Measurements from ENCODE around the gene MXD4.

The MXD4 gene

DNA sequence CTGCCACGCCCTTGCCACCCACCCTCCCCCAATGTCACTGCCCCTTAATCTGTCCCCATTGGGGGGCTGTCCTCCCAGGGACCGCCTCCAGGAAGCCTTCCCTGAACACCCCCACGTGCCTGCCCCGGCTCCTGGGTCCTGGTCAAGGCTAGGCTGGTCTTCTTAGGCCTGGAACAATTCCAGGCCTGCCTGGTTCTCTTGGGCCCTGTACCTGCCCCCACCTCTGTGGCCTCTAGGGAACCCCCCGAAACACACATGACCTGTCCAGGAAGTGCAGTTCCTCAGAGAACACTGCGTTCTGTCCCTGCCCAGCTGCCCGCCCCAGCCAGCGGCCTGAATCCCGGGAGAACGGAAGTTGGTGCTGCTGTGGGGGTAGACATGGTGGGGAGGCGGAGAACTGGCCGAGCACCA, 5.1 kb downstream of the MXD4 start:
- H3K27me3 Mint-ChIP-seq (ENCODE audit: low read depth, poor library complexity), result no peaks in the 10 kb centered on the region
- H3K9me3 Mint-ChIP-seq, result no peaks in the 10 kb centered on the region
- no peak overlapping the region for H3K27ac Mint-ChIP-seq
- peaks cover 34% of the 10 kb centered on the region for H3K4me1 Mint-ChIP-seq
- no peak for DNase-seq
- TF ChIP-seq, protein P1, sequence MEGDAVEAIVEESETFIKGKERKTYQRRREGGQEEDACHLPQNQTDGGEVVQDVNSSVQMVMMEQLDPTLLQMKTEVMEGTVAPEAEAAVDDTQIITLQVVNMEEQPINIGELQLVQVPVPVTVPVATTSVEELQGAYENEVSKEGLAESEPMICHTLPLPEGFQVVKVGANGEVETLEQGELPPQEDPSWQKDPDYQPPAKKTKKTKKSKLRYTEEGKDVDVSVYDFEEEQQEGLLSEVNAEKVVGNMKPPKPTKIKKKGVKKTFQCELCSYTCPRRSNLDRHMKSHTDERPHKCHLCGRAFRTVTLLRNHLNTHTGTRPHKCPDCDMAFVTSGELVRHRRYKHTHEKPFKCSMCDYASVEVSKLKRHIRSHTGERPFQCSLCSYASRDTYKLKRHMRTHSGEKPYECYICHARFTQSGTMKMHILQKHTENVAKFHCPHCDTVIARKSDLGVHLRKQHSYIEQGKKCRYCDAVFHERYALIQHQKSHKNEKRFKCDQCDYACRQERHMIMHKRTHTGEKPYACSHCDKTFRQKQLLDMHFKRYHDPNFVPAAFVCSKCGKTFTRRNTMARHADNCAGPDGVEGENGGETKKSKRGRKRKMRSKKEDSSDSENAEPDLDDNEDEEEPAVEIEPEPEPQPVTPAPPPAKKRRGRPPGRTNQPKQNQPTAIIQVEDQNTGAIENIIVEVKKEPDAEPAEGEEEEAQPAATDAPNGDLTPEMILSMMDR (IDR thresholded peaks at IDR 0.05), result no peak
- peaks cover 17% of the 10 kb centered on the region for H3K36me3 Mint-ChIP-seq (ENCODE audit: low read depth)
- no peak overlapping the region for H3K4me3 Mint-ChIP-seq

DNA sequence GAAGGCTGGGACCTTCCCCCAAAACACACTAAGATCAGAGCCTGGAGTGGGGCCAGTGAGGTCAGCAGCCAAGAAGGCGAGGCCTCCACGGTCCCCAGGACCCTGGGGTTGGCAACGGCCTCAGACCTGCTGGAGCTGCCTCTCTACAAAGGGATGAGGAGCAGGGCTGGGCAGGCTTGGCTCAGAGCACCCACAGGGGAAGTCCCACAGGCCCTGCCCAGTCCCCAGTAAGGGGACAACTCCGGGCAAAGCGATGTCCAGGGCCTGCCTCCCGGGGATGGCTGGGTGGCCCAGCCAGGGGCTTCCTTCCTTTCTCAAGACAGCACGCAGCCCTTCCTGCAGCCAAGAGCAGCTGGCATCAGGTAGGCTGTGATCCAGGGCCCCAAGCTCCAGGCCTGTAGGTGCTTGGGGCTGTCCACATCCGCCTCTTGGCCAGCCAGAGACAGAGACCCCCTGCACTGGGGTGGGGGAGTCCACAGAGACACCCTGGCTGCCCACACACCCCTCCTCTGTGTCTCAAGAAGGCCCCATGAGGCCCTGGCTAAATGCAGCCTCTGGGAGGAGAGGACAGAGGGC, 5.7 kb downstream of the MXD4 start:
- Mint-ChIP-seq H3K4me3 (no peak overlapping the region), H3K27me3 (ENCODE audit: low read depth, poor library complexity) (no peaks in the 10 kb centered on the region)
- DNase-seq, result no peak

DNA sequence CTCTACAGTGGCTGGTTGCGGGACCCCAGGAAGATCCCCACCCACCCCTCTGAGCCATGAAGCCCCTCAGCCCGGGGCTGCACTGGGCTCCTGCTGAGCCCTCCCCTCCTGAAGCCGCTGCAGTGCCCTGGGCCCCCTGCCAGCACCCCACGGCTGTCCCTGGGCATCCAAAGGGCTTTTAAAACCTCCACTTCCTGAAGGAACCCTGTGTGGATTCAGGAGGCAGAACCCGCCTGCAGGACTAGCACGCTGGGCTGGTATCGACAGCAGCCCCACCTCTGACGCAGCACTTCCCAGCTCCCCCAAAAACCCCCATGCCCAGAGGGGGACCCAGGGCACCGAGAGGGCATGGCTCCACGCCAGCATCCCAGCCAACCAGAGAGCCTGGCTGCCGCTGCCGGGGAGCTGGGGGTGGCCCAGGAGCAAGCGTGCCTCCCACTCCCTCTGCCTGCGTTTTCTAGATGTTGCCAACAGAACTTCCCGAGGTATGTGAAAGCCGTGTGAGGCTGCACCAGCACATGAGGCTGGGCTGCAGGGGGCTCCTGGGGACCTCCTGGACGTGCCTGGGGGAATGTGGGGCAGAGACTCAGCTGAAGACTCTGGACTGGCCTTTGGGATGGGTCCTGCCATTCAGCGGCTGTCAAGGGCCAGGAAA, 6.3 kb downstream of the MXD4 start:
- no peak for DNase-seq
- H3K36me3 Mint-ChIP-seq (ENCODE audit: low read depth), result peaks cover 17% of the 10 kb centered on the region

More for the DNA sequence above, 5.7 kb downstream of the MXD4 start:
- Mint-ChIP-seq H3K4me1 (peaks cover 34% of the 10 kb centered on the region), H3K27ac (no peak overlapping the region), H3K36me3 (ENCODE audit: low read depth) (peaks cover 17% of the 10 kb centered on the region), H3K9me3 (no peaks in the 10 kb centered on the region)
- TF ChIP-seq, protein P1 (IDR thresholded peaks at IDR 0.05), result no peak

DNA sequence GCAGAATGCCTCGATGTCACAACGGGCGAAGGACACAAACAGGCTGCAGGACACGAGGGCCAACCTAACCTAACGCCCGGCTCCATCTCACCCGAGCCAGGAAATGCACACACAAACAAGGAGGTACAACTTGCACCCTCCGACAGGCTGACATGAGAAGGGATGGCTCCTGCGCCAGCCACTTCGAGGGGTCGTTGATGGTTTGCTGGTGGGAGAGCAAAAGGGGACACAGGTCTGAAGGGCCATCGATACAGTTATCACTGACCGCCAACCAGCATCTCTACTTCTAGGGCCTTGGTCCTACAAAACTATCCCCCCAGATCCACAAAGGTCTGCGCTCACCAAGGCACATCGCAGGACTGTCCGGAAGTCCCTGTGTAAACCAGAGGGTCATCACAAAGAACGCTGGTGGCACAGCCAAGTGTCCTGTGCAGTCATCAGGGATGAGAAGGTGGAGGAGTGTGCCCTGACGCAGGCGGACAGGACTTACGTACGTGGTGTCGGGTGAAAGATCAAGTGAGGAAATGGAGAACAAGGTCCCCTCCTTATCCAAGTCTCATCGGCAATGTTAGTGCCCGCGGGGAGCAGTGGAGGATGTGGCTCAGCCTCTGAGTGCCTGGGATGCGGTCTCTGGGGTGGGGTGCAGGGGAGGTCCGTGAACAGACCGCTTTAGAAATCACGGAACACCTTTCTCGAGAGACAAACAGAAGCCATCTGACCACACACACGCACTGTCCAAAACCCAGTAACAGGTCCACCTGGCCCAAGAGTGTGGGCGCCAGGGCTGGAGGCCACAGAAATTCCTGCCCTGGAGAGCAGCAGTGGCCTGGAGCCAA, 7.0 kb downstream of the MXD4 start:
- no peaks in the 10 kb centered on the region for H3K9me3 Mint-ChIP-seq
- no peak for DNase-seq
- peaks cover 17% of the 10 kb centered on the region for H3K36me3 Mint-ChIP-seq (ENCODE audit: low read depth)
- peak overlapping the region; percentile 71 for H3K27ac Mint-ChIP-seq
- H3K4me1 Mint-ChIP-seq, result peaks cover 34% of the 10 kb centered on the region
- no peaks in the 10 kb centered on the region for H3K27me3 Mint-ChIP-seq (ENCODE audit: low read depth, poor library complexity)
- TF ChIP-seq, protein P1 (IDR thresholded peaks at IDR 0.05), result no peak
- no peak overlapping the region for H3K4me3 Mint-ChIP-seq

More for the DNA sequence above, 6.3 kb downstream of the MXD4 start:
- TF ChIP-seq, protein P1 (IDR thresholded peaks at IDR 0.05), result no peak
- Mint-ChIP-seq H3K27me3 (ENCODE audit: low read depth, poor library complexity) (no peaks in the 10 kb centered on the region), H3K4me1 (peaks cover 34% of the 10 kb centered on the region), H3K4me3 (no peak overlapping the region), H3K27ac (no peak overlapping the region), H3K9me3 (no peaks in the 10 kb centered on the region)

DNA sequence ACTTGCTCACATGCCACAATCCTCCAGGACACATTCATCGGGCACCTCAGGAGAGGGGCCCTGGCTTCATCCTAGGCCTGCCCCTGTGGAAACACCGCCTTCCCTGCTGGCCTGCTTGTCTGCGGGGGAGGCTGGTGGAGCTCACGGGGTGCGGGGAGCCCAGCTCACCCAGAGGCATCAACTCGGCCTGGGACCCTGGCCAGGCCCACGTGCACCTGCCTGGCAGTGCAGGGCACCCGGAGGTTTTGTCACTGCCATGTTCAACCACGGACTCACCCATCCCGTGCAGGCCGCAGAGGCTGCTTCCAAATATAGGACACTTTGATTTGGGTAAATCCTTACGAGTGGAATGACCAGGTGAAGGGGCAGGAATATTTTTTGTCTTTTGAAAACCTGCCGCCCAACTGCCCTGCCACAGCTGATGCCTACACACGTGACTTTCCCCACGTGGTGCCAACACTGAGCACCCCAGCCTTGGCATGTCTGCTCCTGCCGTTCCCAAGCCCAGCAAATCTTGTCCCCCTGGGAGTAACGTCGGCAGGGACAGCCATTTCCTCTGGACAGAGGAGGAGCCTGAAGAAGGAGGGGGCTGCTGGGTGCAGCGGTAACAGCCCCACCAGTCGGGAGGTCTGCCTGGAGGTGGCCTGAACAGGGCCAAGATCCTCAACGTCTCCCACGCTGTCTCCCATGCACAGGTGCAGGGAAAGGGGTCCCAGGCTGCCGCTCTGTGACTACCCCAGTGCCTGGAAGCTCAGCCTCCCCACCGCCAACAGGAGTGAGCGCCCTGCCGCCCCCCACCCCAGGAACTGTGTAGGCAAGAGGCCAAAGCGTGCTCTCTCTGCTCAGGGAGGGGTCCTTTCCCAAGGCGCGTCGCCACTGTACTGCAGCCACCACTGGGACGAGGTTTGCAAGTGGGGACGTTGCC, 8.5 kb downstream of the MXD4 start:
- no peak for DNase-seq
- peak overlapping the region; percentile 42 for H3K27ac Mint-ChIP-seq
- TF ChIP-seq, protein P1 (IDR thresholded peaks at IDR 0.05), result no peak
- H3K36me3 Mint-ChIP-seq (ENCODE audit: low read depth), result peaks cover 17% of the 10 kb centered on the region
- peaks cover 34% of the 10 kb centered on the region for H3K4me1 Mint-ChIP-seq
- H3K9me3 Mint-ChIP-seq, result no peaks in the 10 kb centered on the region
- H3K27me3 Mint-ChIP-seq (ENCODE audit: low read depth, poor library complexity), result no peaks in the 10 kb centered on the region
- peak overlapping the region; percentile 42 for H3K4me3 Mint-ChIP-seq

All from nephron progenitor cell (in vitro differentiated cells).